ENCODE results near the gene C4orf17. TPM values are rescaled to one million over a fixed set of nuclear protein-coding genes. Genes with fewer than 3 reads are reported as not detected.

The C4orf17 gene
- total and polyA plus RNA-seq, 2 of the 8 experiments (the other 6 are each of a cell fraction or from before 2014, with no cell fraction given) = not detected

- H3K18ac ChIP-seq (ENCODE audit: extremely low read depth, low read length) = no peak overlapping the region
- no peak overlapping the region for H3K14ac ChIP-seq (ENCODE audit: insufficient read length)
- no peaks in the 10 kb centered on the region; the same call in 1 of the 2 replicates for H3K23me2 ChIP-seq (ENCODE audit: low read depth, low read length)
- H3K27me3 ChIP-seq (replicated peaks in 1 of 4; ENCODE audit: control insufficient read depth in 3 of 4, extremely low read depth in 1 of 4, insufficient read depth in 3 of 4, low read length in 3 of 4) = no peaks in the 10 kb centered on the region
- no peak for FAIRE-seq
- no peak overlapping the region for H2BK12ac ChIP-seq (ENCODE audit: low read depth, low read length)
- H2BK120ac ChIP-seq (replicated peaks; ENCODE audit: low read depth, low read length) = no peak overlapping the region
- no peak overlapping the region for H3K4ac ChIP-seq (replicated peaks; ENCODE audit: insufficient read length, low read depth, low read length)
- no peaks in the 10 kb centered on the region for H3K9me3 ChIP-seq (ENCODE audit: insufficient read depth in 2 of 2, low read depth in 1 of 2, low read length in 1 of 2)
- POLR2A ChIA-PET (ENCODE audit: partially characterized antibody) = no interaction called here
- no peaks in the 10 kb centered on the region for H3K36me3 ChIP-seq (ENCODE audit: control insufficient read depth in 2 of 4, insufficient read depth in 4 of 4, low read length in 3 of 4)
- no peak overlapping the region for H4K8ac ChIP-seq (ENCODE audit: extremely low read depth, insufficient read depth, low read length)
- H4K5ac ChIP-seq (ENCODE audit: insufficient read length, low read depth, low read length) = no peak overlapping the region
- 93% methylated on average over 6 of the region's 6 CpGs; no CpG with 5 or more reads in 1 of the 2 experiments for WGBS, 2 experiments (ENCODE audit: extremely low coverage in 1 of 2, insufficient coverage in 1 of 2, insufficient read length in 1 of 2, insufficient replicate concordance in 2 of 2, low coverage in 1 of 2, low lambda C conversion rate in 2 of 2, missing lambda C conversion rate in 1 of 2)
- no peak overlapping the region for H2BK5ac ChIP-seq (ENCODE audit: low read depth, low read length)
- H3K23ac ChIP-seq (ENCODE audit: insufficient read length) = no peak overlapping the region
- no peak overlapping the region for H3K56ac ChIP-seq (replicated peaks; ENCODE audit: insufficient read length, low read depth, low read length)
- no peak overlapping the region for H3K4me3 ChIP-seq (ENCODE audit: extremely low read depth in 1 of 4, insufficient read depth in 2 of 4, low read depth in 3 of 4, low read length in 4 of 4)
- H3K9ac ChIP-seq (replicated peaks in 1 of 4; ENCODE audit: extremely low read depth in 1 of 4, low read depth in 3 of 4, low read length in 3 of 4) = no peak overlapping the region
- no peak overlapping the region for H3K4me2 ChIP-seq (ENCODE audit: insufficient read depth in 1 of 2, low read depth in 2 of 2, low read length in 2 of 2)
- H2BK20ac ChIP-seq (ENCODE audit: low read length) = no peak overlapping the region
- no peak overlapping the region for H4K91ac ChIP-seq (replicated peaks; ENCODE audit: insufficient read length, low read length)
- H3K27ac ChIP-seq (ENCODE audit: low read depth, low read length) = no peak overlapping the region
- no peak overlapping the region for H2AK5ac ChIP-seq (ENCODE audit: low read depth, low read length)
- H2BK15ac ChIP-seq (ENCODE audit: low read length) = no peak overlapping the region
- no peak for DNase-seq (ENCODE audit: low read depth in 1 of 2, low spot score in 2 of 2)
- CTCF ChIA-PET (ENCODE audit: partially characterized antibody) = no interaction called here
- TF ChIP-seq CBX8 (IDR thresholded peaks at IDR 0.05; ENCODE audit: borderline replicate concordance, low read depth, low read length) (no peak), ASH2L (IDR thresholded peaks at IDR 0.05; ENCODE audit: low read length) (no peak), NRF1 (IDR thresholded peaks at IDR 0.05; ENCODE audit: low read depth, low read length) (no peak), ZNF274 (IDR thresholded peaks at IDR 0.05; ENCODE audit: borderline replicate concordance, extremely low read depth, low read length) (no peak), E2F6 (IDR thresholded peaks at IDR 0.05) (no peak), BACH1 (IDR thresholded peaks at IDR 0.05; ENCODE audit: low read length) (no peak), TBP (IDR thresholded peaks at IDR 0.05; ENCODE audit: low read depth, low read length) (no peak), HDAC6 (IDR thresholded peaks at IDR 0.05; ENCODE audit: low read depth, low read length) (no peak), TEAD4 (IDR thresholded peaks at IDR 0.05; ENCODE audit: low read depth, low read length) (no peak), RBBP5 (IDR thresholded peaks at IDR 0.05; ENCODE audit: borderline replicate concordance, low read depth, low read length) (no peak), POU5F1 (IDR thresholded peaks at IDR 0.05; ENCODE audit: low read depth, low read length) (no peak)
- H2AFZ ChIP-seq (ENCODE audit: low read length) = no peak overlapping the region
- peaks cover 0 to 5% (median 2%) of the 10 kb centered on the region in 4 experiments; a peak in 3 of 7 replicates for H3K4me1 ChIP-seq (replicated peaks in 1 of 4; ENCODE audit: control insufficient read depth in 3 of 4, insufficient read depth in 4 of 4, low read length in 3 of 4)
- H3K79me2 ChIP-seq (ENCODE audit: control insufficient read depth in 1 of 2, insufficient read depth in 2 of 2, low read length in 2 of 2) = no peaks in the 10 kb centered on the region
- H3K79me1 ChIP-seq (ENCODE audit: low read depth, low read length) = no peaks in the 10 kb centered on the region
- H4K20me1 ChIP-seq (replicated peaks in 1 of 2; ENCODE audit: control insufficient read depth in 1 of 2, insufficient read depth in 2 of 2, low read length in 2 of 2) = no peaks in the 10 kb centered on the region
Observed at GRCh38 chr4:99572527-99573240, 61.9 kb downstream of the C4orf17 start.

Measured in H1 (cell line).